LHCN-M2 (cell line): ENCODE data around the gene RANBP10. TPM values are rescaled to one million over a fixed set of nuclear protein-coding genes. Genes with fewer than 3 reads are reported as not detected.

Source experiments
- DNase-seq: peaks from one replicate; pipeline ENCODE4 v3.0.0-alpha.2; 2012; ENCODE audit warnings: low read depth
- total RNA-seq: library from RNA; depleted of rRNA; stranded (reverse); fragments of >200 nt; gene quantifications from 2 replicates; pipeline ENCODE4 v1.2.3, GENCODE V29; 2014

RANBP10 gene
- total RNA-seq, 1 experiment from 2014 or later: 4.5 TPM

GRCh38 chr16:67749436-67750078 lies 56.8 kb downstream of the RANBP10 start:
- no peak for DNase-seq

- DNase-seq: no peak
Measured at GRCh38 chr16:67748834-67749233, 57.5 kb downstream of the RANBP10 start.

GRCh38 chr16:67746846-67747245 lies 59.5 kb downstream of the RANBP10 start:
- DNase-seq: no peak

- DNase-seq: no peak
Measured at GRCh38 chr16:67741118-67741517, 65.2 kb downstream of the RANBP10 start.

- DNase-seq: no peak
Measured at GRCh38 chr16:67740391-67740790, 66.0 kb downstream of the RANBP10 start.

GRCh38 chr16:67736858-67737257 lies 69.5 kb downstream of the RANBP10 start:
- no peak for DNase-seq

GRCh38 chr16:67734731-67735201 lies 71.6 kb downstream of the RANBP10 start:
- no peak for DNase-seq

- DNase-seq: no peak
Measured at GRCh38 chr16:67733734-67734470, 72.5 kb downstream of the RANBP10 start.

- no peak for DNase-seq
Measured at GRCh38 chr16:67731753-67732095, 74.6 kb downstream of the RANBP10 start.

GRCh38 chr16:67731071-67731752 lies 75.1 kb downstream of the RANBP10 start:
- DNase-seq: no peak

- DNase-seq: no peak
Measured at GRCh38 chr16:67730326-67730725, 76.0 kb downstream of the RANBP10 start.

GRCh38 chr16:67729636-67730248 lies 76.6 kb downstream of the RANBP10 start:
- DNase-seq: no peak

- no peak for DNase-seq
Measured at GRCh38 chr16:67727521-67728485, 78.6 kb downstream of the RANBP10 start.

- no peak for DNase-seq
Measured at GRCh38 chr16:67726106-67727034, 80.0 kb downstream of the RANBP10 start.

- DNase-seq: no peak
Measured at GRCh38 chr16:67723911-67724305, 82.5 kb downstream of the RANBP10 start.

GRCh38 chr16:67723151-67723910 lies 83.0 kb downstream of the RANBP10 start:
- peak; percentile 3 for DNase-seq

- DNase-seq: no peak
Measured at GRCh38 chr16:67720236-67720635, 86.1 kb downstream of the RANBP10 start.

- DNase-seq: peak; percentile 51
Measured at GRCh38 chr16:67719778-67720144, 86.6 kb downstream of the RANBP10 start.
